Parathyroid adenoma (tissue), 2 donors: ENCODE measurements around the gene NAB2.

ENCODE experiments used
- H2AFZ ChIP-seq: fragments of 300-600 bp; sonication (generic); one replicate; pipeline ENCODE4 v1.7.0; 2017; ENCODE audit warnings: antibody characterized with exemption, mild to moderate bottlenecking
- H3K27ac ChIP-seq: fragments of 300-600 bp; sonication (generic); one replicate; pipeline ENCODE4 v1.7.0; 2017
- H3K27me3 ChIP-seq: fragments of 300-600 bp; sonication (generic); one replicate; pipeline ENCODE4 v1.7.0; 2017; ENCODE audit warnings: low read length; ENCODE audit not compliant: control insufficient read depth, insufficient read depth
- H3K36me3 ChIP-seq: fragments of 300-600 bp; sonication (generic); one replicate; pipeline ENCODE4 v1.7.0; 2017; ENCODE audit warnings: low read length; ENCODE audit not compliant: control insufficient read depth, insufficient read depth
- H3K4me1 ChIP-seq: fragments of 300-600 bp; sonication (generic); one replicate; pipeline ENCODE4 v1.7.0; 2017; ENCODE audit warnings: control low read depth
- H3K4me2 ChIP-seq: fragments of 300-600 bp; sonication (generic); one replicate; pipeline ENCODE4 v1.7.0; 2017; ENCODE audit warnings: low read length
- H3K4me3 ChIP-seq: fragments of 300-600 bp; sonication (generic); one replicate; pipeline ENCODE4 v1.7.0; 2017; ENCODE audit warnings: low read depth, low read length
- H3K79me2 ChIP-seq: fragments of 300-600 bp; sonication (generic); one replicate; pipeline ENCODE4 v1.7.0; 2017; ENCODE audit warnings: control low read depth
- H3K9ac ChIP-seq: fragments of 300-600 bp; sonication (generic); one replicate; pipeline ENCODE4 v1.7.0; 2017; ENCODE audit warnings: mild to moderate bottlenecking
- H3K9me3 ChIP-seq: fragments of 300-600 bp; sonication (generic); one replicate; pipeline ENCODE4 v1.7.0; 2017; ENCODE audit warnings: low read length; ENCODE audit not compliant: control insufficient read depth
- CTCF ChIP-seq: fragments of 300-600 bp; sonication (generic); IDR thresholded peaks from one replicate; pipeline ENCODE4 v1.7.0; 2017; ENCODE audit warnings: antibody characterized with exemption, mild to moderate bottlenecking
- donor health status: primary hyperparathyroidism.

The NAB2 gene

DNA sequence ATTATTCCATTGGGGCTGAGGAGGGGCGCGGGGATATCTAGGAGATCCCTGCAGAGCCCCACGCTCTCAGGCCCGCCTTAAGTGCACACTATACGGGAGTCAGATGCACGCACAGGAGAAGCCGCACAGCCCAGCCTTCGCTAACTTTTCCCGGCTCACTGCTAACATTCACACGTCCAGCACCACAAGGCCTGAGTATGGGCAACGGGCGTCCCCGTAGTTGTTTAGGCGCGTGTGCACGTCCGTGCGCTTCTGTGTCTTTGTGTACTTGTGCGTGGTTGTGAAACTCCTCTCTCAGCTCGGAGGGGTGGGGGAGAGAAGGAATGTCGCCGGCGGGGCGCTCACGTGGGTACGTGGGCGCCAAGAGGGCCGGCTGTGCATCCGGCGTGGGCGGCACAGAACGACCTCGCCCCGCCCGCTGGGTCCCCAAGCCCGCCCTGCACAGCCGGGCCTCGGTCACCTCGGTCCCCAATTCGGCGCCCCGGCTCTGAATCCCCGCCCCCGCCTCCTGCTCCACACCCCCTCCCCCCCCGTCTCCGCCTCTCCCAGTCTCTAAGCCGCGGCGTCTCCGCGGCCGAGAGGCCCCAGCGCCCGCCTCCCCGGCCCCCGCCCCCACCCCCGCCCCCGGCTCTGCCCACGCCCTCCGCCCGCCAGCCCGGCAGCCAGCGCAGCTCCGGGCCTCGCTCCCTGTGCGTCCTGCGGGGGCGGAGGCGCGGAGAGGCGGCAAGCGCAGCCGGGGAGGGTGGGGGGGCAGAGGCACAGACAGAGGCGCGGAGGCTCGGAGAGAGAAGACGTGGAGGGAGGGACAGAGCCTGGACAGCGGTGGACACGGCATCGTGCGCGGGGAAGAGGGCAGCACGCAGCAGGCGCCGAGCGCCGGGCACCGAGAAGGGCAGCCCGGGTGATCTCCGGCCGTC lies at the start of gene NAB2:
NAB2 (plus strand) TSS at position 761 of the 917 bp plus-strand sequence. CDS start 158 bp downstream, outside the sequence.
- H3K27me3 ChIP-seq: no peaks in the 10 kb centered on the region
- TF ChIP-seq CTCF: no peak
- peak within 1 kb of the TSS; percentile 58 for H3K9ac ChIP-seq
- peak within 1 kb of the TSS; percentile 83 for H3K4me3 ChIP-seq
- no peaks in the 10 kb centered on the region for H3K36me3 ChIP-seq
- peak within 1 kb of the TSS; percentile 64 for H3K4me2 ChIP-seq
- peak within 1 kb of the TSS; percentile 85 for H2AFZ ChIP-seq
- H3K4me1 ChIP-seq: peaks cover 34% of the 10 kb centered on the region
- H3K79me2 ChIP-seq: peaks cover 16% of the 10 kb centered on the region
- H3K9me3 ChIP-seq: no peaks in the 10 kb centered on the region
- H3K27ac ChIP-seq: peak within 1 kb of the TSS; percentile 99

GRCh38 chr12:57040211-57040610 lies 48.7 kb upstream of the NAB2 start:
- H3K4me1 ChIP-seq: no peaks in the 10 kb centered on the region
- H3K4me3 ChIP-seq: no peak overlapping the region
- no peak overlapping the region for H2AFZ ChIP-seq
- no peaks in the 10 kb centered on the region for H3K9me3 ChIP-seq
- no peak overlapping the region for H3K27ac ChIP-seq
- no peaks in the 10 kb centered on the region for H3K36me3 ChIP-seq
- H3K4me2 ChIP-seq: no peak overlapping the region
- no peak for TF ChIP-seq CTCF
- H3K9ac ChIP-seq: no peak overlapping the region
- no peaks in the 10 kb centered on the region for H3K27me3 ChIP-seq
- H3K79me2 ChIP-seq: no peaks in the 10 kb centered on the region

GRCh38 chr12:57040750-57041149 lies 48.2 kb upstream of the NAB2 start:
- Histone ChIP-seq H3K9ac (no peak overlapping the region), H3K36me3 (no peaks in the 10 kb centered on the region), H3K9me3 (no peaks in the 10 kb centered on the region), H3K27me3 (no peaks in the 10 kb centered on the region), H3K4me2 (no peak overlapping the region), H3K79me2 (no peaks in the 10 kb centered on the region), H3K4me1 (no peaks in the 10 kb centered on the region), H2AFZ (no peak overlapping the region), H3K4me3 (no peak overlapping the region), H3K27ac (no peak overlapping the region)
- TF ChIP-seq CTCF: no peak

GRCh38 chr12:57042695-57043094 lies 46.2 kb upstream of the NAB2 start:
- Histone ChIP-seq H3K79me2 (no peaks in the 10 kb centered on the region), H3K4me3 (no peak overlapping the region), H3K36me3 (no peaks in the 10 kb centered on the region), H2AFZ (no peak overlapping the region), H3K4me2 (no peak overlapping the region), H3K27me3 (no peaks in the 10 kb centered on the region), H3K9ac (no peak overlapping the region), H3K9me3 (no peaks in the 10 kb centered on the region), H3K27ac (no peak overlapping the region), H3K4me1 (no peaks in the 10 kb centered on the region)
- no peak for TF ChIP-seq CTCF
